GM12801 (cell line): ENCODE measurements around the gene ITPA.

Experiments used
- TF ChIP-seq, protein P1 (sequence below): IDR thresholded peaks from one replicate; pipeline ENCODE4 v1.5.1; 2011; ENCODE audit warnings: control low read depth; ENCODE audit not compliant: insufficient read length; ENCODE audit errors: extremely low read depth

The ITPA gene

DNA sequence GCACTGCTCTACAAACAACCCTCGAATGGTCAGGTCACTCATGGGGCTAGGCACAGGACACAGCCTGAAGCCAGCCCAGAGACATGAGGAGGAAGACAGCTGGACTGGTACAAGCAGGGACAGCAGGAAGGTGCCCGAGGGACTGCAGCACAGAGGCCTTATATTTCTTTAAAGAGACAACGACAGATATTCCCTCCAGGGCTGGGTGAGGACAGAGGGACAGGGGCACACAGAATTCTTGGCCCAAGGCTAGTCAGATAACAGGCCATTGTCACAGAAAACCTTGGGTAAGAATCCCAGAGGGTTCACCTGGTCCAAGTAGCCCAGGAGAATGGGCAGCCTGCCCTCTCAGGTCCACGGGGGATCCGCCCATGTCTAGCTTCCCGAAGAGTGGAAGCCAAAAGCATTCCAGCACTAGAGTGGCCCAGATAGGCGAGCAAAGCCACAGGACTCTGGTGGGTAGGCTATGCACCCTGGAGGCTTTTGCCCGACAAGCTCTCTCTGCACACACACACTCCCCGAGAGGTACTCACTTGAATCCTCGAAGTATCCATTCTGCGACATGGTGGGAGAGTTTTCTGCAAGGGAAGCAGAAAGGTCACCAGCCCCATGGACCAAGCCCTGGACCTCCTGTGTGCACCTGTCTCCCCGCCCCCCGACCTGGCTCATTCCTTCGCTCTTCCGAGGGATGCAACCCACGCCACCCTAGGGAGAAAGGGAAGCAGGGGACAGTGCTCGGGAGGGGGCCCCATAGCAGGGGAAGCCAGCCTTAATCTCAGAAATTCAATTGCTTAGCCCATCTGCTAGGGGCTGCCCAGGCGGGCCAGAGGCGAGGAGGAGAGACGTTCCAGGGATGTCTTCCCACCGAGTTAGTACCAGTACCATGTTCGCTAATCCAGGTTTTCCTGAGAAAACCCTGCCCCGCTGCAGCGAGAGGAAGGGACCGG is 28.0 kb downstream of the ITPA start:
- TF ChIP-seq, protein P1, sequence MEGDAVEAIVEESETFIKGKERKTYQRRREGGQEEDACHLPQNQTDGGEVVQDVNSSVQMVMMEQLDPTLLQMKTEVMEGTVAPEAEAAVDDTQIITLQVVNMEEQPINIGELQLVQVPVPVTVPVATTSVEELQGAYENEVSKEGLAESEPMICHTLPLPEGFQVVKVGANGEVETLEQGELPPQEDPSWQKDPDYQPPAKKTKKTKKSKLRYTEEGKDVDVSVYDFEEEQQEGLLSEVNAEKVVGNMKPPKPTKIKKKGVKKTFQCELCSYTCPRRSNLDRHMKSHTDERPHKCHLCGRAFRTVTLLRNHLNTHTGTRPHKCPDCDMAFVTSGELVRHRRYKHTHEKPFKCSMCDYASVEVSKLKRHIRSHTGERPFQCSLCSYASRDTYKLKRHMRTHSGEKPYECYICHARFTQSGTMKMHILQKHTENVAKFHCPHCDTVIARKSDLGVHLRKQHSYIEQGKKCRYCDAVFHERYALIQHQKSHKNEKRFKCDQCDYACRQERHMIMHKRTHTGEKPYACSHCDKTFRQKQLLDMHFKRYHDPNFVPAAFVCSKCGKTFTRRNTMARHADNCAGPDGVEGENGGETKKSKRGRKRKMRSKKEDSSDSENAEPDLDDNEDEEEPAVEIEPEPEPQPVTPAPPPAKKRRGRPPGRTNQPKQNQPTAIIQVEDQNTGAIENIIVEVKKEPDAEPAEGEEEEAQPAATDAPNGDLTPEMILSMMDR = no peak

DNA sequence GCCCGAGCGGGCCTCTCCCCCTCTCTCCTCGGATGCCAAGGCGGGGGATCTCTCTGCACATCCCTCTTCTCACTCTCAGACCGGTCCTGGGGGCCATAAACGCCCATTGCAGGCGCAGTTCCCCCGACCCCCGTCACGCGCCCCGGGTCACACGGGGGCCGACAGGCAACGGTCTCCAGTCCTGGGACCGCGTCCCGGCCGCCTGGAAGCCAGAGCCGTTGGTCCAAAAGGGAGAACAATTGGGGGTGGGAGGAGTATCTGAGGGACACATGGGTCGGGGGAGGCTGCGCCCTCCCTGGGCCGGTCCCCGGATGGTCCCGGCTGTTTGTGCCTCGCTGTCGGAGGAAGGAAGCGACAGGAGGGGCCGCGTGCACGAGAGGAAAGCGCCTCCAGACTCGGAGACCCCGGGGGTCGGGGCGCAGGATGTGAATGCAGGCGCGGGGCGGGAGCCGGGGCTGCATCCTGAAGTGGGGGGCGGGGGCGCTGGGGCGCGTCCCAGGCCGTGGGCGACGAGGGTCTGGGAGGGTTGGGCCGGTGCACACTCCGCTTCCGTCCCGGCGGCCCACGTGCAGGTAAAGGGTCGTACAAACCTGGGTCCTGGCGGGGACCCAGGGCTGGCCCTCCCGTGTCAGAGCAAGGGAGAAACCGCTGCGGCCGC is 28.8 kb downstream of the ITPA start:
- TF ChIP-seq, protein P1 = no peak

DNA sequence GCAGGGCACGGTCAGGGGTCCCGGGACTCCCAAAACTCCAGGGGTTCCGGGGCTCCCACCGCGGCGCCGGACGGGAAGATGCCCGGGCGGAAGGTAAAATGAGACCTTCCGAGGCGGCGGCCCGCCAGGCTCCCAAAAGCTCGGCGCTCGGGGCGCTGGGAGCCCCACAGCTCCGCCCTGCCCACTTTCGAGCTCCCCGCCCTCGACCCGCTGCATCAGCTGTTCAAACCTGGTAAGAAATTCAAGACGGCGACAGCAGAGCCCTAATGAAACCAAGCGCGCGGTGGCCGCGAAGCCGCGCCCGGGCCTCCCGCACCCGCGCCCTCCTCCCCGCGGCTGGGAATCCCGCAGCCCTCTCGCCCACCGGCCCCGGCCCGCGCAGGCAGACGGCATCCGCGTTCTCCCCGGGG is 29.3 kb downstream of the ITPA start:
- TF ChIP-seq, protein P1 = no peak

DNA sequence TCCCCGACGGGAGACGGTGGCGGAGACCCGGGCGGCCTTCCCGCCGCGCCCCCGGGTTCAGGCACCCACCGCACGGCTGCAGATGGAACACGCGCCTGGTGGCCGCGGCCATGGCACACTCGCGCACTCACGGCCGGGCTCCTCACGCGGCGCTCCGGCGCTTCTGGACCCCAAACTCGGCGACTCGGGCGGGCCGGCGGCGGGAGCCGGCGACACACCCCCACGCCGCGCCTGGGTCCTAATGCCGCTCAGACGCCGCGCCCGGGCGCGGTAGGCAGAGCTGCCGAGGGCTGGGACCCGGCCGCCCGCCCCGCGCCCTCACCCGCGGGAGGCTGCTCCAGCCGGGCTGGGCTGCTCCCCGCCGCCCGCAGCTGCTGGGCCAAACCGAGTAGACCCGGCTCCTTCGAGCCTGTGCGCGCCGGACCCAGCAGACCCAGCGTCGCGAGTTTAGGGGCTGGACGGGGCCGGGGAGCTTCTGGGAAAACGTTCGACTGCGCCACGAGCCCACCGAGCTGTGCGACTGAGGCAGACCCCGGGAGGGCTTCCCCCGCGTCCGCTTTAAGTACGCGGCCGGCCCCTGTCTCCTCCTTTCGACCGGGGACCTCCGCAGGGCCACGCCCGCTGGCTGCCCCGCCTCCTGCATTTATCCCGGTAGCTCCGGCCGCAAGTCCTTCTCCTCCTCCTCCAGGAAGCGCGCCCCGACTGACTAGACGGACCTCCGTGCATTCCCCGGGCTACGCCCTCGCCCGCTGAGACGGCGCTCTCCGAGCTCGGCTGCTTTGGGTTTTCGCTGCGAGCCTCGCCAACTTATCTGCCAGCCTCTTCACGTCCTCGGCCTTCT is 29.9 kb downstream of the ITPA start, which contains the start of gene SLC4A11:
Gene SLC4A11, minus strand, starts transcription at position 165 of the 841 bp plus-strand sequence. Its CDS starts 53 bp downstream, at position 112.
- TF ChIP-seq, protein P1 = no peak

DNA sequence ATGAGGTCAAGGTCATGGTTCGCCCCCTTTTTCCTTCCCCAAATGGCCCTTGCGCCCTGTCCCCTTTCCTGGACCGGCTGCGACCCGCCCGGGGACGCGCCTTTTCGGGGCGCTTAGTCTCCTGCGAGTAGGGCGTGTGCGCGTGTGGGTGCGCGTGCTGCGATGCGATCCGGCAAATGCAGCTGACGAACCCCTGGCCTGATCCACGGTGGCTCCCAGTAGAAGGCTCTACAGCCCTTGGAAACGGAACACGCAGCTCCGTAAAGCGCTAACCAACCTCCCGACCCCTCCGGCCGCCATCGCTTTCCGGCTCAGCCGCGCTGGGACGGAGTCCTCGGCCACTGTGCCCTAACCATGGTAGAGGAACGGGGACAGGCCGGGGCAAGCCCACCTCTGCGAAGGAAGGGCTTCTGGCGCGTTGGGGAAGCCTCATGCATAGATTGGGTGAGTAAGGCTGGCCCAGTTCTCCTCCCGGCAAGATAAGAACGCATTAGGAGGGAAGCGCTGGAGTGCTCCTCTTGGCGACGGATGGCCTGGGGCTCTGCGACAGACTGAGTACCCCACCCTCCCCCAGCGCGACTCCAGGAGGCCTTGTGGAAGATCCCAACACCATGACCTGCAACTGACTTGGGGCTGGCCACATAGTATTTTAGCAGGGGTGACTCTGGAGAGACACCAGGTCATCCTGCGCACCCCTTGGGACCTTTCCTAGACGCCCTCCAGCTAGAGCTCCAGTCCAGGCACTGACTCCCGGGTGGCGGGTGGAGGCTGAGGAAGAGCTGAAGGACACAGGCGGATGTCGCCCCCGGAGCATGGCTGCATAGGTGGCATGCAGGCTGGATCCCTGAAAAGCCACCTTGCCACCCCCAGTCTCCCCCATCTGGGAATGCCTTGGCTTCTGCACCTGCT is 30.8 kb downstream of the ITPA start:
- TF ChIP-seq, protein P1 = no peak

DNA sequence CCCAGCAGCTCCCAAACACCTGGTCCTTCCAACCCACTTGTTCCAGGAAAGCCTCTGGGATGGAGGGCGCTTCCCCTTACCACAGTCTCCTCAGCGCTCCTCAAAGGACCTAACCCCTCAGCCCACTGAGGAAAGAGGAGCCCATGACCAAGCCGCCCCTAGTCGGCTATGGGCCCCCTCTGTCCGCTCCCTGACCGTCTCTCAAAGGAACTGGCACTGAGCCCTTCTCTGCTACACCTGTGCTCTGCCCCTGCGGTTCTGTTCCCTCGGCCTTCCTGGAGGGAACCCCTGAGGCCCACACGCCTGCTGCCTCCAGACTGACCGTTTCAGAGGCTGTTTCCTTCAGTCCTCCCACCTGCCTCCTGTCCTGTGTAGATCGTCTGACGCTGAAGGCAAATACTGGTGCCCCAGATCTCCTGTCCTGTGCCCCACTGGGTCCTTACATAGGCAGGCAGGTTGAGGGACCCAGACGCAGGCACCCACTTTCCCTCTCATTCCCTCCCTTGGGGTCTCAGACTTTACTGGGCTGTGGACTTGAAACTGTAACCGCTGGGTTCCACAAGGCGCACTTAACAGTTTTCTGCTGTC is 31.6 kb downstream of the ITPA start:
- TF ChIP-seq, protein P1 = no peak
